WI38 (cell line): ENCODE data around the gene FHDC1.

ENCODE experiments used
- H3K4me3 ChIP-seq: 2 replicates; pipeline ENCODE4 v1.5.1; 2011; ENCODE audit warnings: low read depth, mild to moderate bottlenecking, control low read depth, low read length
- TF ChIP-seq, protein P1 (sequence below): IDR thresholded peaks from 2 replicates; pipeline ENCODE4 v1.5.1; 2012; ENCODE audit warnings: low read depth, mild to moderate bottlenecking, control low read depth, low read length

Gene FHDC1

DNA sequence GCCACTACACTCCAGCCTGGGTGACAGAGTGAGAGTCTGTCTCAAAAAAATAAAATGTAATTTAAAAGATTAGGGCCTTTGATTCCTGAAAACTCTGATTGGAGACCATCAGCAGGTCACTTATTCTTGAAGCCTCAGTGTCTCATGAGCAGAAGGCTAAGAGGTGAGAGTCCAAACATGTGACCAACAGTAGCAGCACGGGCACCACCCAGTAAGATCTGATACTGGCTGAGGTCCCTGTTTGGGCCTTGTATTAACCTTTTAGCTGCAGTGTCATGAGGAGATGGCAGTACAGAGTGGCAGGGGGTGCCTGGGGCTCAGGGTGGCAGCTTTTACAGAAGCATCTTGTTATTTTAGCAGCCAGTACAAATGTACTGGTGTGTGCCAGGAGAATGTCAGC lies 89.3 kb downstream of the FHDC1 start:
- H3K4me3 ChIP-seq = no peak overlapping the region
- TF ChIP-seq, protein P1, sequence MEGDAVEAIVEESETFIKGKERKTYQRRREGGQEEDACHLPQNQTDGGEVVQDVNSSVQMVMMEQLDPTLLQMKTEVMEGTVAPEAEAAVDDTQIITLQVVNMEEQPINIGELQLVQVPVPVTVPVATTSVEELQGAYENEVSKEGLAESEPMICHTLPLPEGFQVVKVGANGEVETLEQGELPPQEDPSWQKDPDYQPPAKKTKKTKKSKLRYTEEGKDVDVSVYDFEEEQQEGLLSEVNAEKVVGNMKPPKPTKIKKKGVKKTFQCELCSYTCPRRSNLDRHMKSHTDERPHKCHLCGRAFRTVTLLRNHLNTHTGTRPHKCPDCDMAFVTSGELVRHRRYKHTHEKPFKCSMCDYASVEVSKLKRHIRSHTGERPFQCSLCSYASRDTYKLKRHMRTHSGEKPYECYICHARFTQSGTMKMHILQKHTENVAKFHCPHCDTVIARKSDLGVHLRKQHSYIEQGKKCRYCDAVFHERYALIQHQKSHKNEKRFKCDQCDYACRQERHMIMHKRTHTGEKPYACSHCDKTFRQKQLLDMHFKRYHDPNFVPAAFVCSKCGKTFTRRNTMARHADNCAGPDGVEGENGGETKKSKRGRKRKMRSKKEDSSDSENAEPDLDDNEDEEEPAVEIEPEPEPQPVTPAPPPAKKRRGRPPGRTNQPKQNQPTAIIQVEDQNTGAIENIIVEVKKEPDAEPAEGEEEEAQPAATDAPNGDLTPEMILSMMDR = no peak

GRCh38 chr4:153026591-153027346 lies 90.6 kb downstream of the FHDC1 start:
- TF ChIP-seq, protein P1 = no peak
- no peak overlapping the region for H3K4me3 ChIP-seq

GRCh38 chr4:153027866-153028265 lies 91.7 kb downstream of the FHDC1 start:
- no peak overlapping the region for H3K4me3 ChIP-seq
- TF ChIP-seq, protein P1 = no peak

DNA sequence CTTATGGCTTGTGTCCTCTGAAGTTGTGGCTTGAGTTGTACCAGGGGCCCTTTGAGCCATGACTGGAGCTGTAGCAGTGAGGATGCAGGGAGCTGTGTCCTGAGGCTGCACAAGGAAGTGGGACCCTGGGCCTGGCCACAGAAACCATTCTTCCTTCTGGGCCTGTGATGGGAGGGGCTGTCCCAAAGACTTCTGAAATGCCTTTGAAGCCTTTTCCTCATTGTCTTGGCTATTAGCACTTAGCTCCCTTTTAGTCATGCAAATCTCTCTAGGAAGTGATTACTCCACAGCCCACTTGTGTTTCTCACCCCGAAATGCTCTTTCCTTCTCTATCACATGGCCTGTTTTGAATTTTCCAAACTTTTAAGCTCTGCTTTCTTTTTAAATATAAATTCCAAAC lies 92.4 kb downstream of the FHDC1 start:
- TF ChIP-seq, protein P1 = no peak
- H3K4me3 ChIP-seq = no peak overlapping the region
